Stimulated activated CD4-positive, alpha-beta T cell treated with anti-CD3 and anti-CD28 coated beads, TNF-alpha, amount 100 ng/mL, for 24 hours (primary cell): ENCODE measurements around the gene SNTB2.
A peak's percentile ranks its signal among the peaks of the same experiment; 100 is the strongest.

Experiments used
- DNase-seq, 3 experiments: peaks; one replicate each; pipeline ENCODE4 v3.0.0-alpha.2; 2020; ENCODE audit warnings: low read depth in 3 of 3

SNTB2 gene

DNA sequence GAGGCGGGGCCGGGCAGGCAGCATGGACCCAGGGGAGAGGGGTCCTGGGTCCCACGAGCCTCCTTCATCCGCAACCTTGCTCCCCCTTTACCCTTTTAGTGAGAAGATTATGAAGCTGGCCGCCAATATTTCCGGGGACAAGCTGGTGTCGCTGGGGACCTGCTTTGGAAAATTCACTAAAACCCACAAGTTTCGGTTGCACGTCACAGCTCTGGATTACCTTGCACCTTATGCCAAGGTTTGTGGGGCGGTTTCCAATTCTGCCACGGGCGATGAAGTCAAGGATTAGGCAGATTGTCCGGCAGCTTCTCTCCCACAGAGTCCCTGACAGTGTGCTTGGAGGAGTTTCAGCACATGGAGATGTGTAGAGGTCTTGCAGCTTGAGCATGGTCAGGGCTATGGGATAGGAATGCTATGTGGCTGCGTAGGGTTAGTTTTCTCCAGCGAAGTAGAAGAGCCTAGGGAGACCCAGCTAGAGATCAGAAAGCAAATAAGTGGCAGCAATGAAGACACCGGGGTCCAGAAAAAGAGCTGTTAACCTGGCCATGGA is 153.2 kb downstream of the SNTB2 start:
- peak in 1 of 3 experiments; percentile 35 for DNase-seq

DNA sequence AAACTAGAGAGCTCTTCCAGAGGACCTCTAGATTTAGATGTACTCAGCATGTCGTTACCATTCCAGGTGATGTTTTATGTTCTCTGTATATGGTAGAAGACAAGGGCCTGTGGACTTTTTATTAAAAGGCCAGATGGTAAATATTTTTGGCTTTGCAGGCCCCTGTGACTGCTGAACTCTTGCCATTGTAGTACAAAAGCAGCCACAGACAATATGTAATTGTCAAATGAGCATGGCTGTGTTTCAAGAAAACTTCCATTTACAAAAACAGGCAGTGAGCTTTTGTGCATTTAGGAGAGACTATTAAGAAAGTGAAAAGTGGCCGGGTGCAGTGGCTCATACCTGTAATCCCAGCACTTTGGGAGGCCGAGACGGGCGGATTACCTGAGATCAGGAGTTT is 157.2 kb downstream of the SNTB2 start:
- DNase-seq = no peak

DNA sequence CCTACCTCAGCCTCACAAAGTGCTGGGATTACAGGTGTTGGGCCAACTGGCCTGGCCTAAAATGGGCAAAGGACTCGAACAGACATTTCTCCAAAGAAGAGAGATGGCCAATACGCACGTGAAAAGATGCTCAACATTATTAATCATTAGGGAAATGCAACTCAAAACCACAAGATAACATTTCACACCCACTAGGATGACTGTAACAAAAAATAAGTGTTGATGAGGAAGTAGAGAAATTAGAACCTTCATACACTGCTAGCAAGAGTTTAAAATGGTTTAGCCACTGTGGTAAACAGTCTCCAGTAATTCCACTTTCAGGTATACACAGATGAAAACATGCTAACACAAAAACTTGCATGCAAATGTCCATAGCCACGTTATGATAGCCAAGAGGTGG is 159.0 kb downstream of the SNTB2 start:
- DNase-seq = no peak

DNA sequence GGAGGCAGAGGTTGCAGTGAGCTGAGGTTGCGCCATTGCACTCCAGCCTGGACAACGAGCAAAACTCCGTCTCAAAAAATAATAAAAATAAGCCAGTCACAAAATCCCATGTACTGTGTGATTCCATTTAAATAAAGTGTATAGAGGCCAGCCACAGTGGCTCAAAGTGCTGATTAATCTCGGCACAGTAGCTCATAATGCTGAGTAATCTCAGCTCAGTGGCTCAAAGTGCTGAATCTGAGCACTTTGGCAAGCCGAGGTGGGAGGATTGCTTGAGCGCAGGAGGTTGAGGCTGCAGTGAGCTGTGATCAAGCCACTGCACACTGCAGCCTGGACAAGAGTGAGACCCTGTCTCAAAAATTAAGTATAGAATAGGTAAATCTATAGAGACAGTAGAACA is 159.7 kb downstream of the SNTB2 start:
- no peak for DNase-seq

DNA sequence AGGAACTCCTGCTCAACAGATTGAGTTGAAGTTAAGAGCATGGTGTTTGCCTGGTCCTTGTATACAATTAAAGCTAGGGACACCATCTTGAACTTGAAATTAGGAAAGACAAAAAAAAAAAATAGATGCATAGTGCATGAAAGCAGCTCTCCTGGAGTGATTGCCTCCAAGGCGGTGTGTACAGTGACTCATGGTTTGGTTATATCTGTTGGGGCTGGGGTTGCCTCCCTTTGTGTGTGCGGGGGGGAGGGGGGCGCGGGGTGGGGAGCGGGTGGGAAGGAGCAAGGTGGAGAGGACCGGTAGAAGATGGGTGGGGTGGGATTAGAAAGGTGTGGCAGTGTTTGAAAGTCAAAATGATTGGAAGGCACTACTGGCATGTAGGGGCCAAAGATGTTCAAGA is 161.3 kb downstream of the SNTB2 start:
- no peak for DNase-seq

DNA sequence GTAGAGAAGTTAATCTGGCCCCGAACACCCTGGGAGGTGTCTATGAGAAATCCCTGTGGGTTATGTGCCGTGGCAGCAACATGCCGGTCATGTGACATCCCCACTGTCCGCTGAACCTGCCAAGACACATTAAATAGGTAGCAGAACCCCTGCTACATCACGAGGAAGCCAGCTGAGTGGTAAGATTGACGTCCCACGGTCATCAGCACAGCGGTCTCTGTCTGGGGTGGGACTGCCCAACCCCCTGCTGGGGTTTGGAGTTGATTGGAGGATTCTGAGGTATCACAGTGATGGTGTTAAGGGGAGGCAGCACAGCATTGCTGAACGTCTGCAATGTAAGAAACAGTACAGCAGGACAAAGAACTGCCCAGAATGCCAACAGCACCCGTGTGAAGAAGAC is 162.6 kb downstream of the SNTB2 start:
- DNase-seq = no peak

DNA sequence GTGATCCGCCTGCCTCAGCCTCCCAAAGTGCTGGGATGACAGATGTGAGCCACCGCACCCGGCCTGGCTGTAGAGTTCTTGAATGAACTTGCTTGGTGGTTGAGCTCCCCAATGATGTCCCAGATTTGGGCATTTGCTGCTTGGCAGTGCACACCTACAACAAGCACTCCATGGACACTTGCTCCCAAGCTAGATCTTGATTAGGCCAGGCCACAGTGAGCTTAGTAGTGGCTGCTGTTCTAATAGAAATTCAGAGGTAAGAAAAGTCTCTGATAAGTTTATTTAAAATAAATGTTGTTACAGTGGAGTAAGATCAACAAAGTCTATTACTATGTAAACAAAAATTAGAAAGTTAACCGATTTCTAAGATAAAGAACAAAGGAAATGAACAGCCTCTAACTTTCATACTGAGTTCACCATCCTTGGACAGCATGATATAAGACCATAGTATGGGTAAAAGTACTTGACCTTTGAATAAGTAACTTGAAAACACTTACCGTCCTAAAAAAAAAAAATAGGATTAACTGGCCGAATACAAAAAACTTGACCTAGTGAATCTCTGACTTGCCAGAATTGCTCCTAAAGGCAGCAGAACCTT is 163.7 kb downstream of the SNTB2 start:
- no peak for DNase-seq

DNA sequence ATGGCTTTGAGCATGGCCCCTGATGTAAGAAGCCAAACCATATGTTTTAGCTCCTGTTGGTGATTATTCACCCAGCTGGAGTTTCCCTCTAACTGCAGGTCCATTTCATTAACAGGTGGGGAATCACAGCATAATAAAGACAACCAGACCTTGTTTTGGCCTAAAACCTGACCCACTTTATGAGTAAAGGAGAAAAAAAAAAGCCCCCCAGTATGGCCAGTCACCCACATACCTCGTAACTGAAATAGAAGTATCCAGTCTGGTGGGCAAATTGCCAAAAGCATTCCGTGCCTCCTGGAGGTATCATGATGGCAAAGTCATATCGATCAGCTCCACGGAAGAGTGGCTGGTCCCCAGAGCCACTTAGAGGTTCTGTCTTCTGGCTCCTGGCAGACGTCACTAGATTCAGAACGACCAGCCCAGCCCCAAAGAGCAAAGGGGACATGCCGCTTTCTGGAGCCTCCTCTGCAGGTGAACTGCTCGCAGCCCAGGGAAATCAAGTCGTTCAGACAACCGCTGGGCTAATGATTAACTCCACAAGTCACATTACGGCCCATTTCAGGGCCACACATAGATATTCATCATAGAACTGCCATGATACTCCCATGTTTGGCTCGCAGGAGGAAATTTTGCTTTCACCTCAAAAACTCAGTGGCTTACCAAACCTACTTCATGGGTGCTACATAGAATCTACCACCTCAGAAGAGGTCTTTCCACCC is 164.5 kb downstream of the SNTB2 start, which contains the start of gene TMED6:
TMED6 (minus strand) TSS at position 478 of the 719 bp plus-strand sequence; CDS start at position 445, 33 bp downstream.
- DNase-seq = no peak
